ENCODE results near the gene PBRM1. TPM values are rescaled to one million over a fixed set of nuclear protein-coding genes. Genes with fewer than 3 reads are reported as not detected.

Gene PBRM1
- total RNA-seq, 2 experiments from 2014 or later: 75.7 to 91.1 TPM

DNA sequence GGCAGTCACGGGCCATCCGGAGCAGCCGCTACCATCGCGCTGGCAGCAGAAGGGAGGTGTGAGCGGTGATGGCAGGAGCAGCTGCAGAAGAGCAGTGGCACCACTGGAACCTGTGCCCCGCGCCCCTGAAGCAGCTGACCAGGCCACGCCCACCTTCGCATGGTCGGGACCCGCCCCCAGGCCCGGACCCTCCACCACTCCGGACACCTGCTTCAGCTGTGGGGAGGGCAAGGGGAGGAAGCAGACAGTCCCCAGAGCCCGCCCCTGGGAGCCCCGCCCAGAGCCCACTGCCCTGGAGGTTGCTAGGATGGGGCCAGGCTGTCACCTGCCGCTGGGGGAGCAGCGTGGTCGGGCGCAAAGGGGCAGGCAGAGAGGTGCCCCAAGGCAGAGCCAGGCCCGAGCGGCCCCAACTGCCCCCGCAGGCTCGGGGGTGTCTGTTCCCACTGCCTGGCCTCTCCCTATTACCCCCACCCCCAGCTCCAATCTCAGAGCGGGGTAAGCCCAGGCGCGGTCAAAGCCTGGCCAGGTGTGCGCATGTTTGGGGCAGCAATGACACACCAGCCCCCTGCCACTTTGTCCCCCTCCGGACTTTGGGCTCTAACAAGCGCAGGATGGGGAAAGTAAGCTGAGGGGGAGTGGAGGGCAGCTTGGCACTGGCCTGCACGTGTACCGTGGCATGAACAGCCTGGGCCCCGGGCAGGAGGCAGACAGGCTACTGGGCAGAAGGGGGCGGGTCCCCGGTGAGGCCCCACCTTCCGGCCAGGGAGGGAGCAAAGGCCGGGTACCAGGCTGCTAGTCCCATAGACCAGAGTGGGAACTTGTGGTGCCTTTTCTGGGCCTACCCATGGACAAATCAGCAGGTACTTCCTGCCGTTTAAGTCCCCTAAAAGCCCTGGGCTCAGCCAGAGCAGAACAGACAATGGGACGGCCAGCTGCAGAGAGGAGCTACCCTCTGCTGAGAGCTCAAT is 28.9 kb upstream of the PBRM1 start:
- ChIA-PET CTCF (ENCODE audit: unreplicated experiment) (no interaction called here), POLR2A (no interaction called here)
- no peak overlapping the region for H3K4me2 ChIP-seq (ENCODE audit: low read length)
- H2AFZ ChIP-seq (ENCODE audit: low read length): no peak overlapping the region
- TF ChIP-seq, protein P1, sequence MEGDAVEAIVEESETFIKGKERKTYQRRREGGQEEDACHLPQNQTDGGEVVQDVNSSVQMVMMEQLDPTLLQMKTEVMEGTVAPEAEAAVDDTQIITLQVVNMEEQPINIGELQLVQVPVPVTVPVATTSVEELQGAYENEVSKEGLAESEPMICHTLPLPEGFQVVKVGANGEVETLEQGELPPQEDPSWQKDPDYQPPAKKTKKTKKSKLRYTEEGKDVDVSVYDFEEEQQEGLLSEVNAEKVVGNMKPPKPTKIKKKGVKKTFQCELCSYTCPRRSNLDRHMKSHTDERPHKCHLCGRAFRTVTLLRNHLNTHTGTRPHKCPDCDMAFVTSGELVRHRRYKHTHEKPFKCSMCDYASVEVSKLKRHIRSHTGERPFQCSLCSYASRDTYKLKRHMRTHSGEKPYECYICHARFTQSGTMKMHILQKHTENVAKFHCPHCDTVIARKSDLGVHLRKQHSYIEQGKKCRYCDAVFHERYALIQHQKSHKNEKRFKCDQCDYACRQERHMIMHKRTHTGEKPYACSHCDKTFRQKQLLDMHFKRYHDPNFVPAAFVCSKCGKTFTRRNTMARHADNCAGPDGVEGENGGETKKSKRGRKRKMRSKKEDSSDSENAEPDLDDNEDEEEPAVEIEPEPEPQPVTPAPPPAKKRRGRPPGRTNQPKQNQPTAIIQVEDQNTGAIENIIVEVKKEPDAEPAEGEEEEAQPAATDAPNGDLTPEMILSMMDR (conservative IDR thresholded peaks at IDR 0.05; ENCODE audit: low read length): no peak
- no peak for TF ChIP-seq EZH2phosphoT487 (IDR thresholded peaks at IDR 0.05; ENCODE audit: borderline replicate concordance, low read depth, low read length)
- no peak overlapping the region for H3K4me3 ChIP-seq (ENCODE audit: low read depth, low read length, poor library complexity, severe bottlenecking)
- H3K4me1 ChIP-seq (ENCODE audit: insufficient read depth, low read length, poor library complexity, severe bottlenecking): peaks cover 9% of the 10 kb centered on the region
- no peak for DNase-seq (ENCODE audit: low spot score)
- H3K36me3 ChIP-seq (ENCODE audit: insufficient read depth, low read length): peaks cover 46% of the 10 kb centered on the region
- H3K79me2 ChIP-seq (ENCODE audit: insufficient read depth, low read depth, low read length): no peaks in the 10 kb centered on the region
- no peak overlapping the region for H3K27ac ChIP-seq (ENCODE audit: low read depth, low read length, poor library complexity, severe bottlenecking)
- H4K20me1 ChIP-seq (ENCODE audit: insufficient read depth, low read length): no peaks in the 10 kb centered on the region
- no TSS peak for BruUV-seq (replicated peaks)
- intact Hi-C loops (cut with micrococcal nuclease; ENCODE audit: unreplicated experiment): no loop called here
- no peaks in the 10 kb centered on the region for H3K9me2 ChIP-seq (ENCODE audit: insufficient read depth, low read length)
- H3K9me3 ChIP-seq (ENCODE audit: low read length): peaks cover under 1% of the 10 kb centered on the region; the same call in 1 of the 2 replicates

DNA sequence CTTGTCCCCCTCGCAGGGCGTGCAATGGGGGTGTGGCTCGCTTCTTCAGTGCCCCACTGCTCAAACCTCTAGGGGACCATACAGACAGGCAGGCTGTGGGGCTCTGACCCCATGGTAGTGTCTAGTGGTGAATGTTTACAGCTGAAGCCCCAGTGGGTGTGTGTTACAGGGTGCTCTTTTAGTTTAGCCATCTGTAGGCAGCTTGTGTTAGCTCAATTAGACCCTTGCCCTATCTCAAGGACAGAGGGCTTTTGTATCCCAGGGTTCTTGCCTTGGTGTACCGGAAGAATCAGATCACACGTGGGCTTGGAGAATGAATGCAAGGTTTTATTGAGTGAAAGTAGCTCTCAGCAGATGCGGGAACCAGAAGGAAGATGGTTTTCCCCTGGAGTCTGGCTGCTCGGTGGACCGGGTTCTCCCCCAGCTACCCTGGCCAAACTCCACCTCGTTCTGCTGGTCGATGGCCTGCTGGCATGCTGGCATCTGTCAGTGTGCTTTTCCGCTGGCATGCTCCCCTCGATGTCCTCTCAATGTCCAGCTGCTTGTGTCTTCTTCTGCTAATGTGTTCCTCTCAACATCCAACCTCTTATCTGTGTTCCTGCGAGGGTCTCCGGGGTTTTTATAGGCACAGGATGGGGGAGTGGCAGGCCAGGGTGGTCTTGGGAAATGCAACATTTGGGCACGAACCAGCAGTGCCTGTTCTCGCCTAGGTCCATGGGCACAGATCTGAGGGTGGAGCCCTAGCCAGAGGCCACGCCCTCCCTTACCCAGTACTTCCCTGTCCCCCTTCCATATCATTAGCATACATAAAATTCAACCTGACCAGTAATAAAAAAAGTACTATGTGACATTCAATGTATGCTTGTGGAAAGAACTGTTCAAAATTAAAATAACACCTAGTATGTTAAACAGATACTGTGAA is 26.8 kb upstream of the PBRM1 start:
- no peak for TF ChIP-seq EZH2phosphoT487 (IDR thresholded peaks at IDR 0.05; ENCODE audit: borderline replicate concordance, low read depth, low read length)
- TF ChIP-seq, protein P1 (conservative IDR thresholded peaks at IDR 0.05; ENCODE audit: low read length): no peak
- no peak overlapping the region for H3K4me2 ChIP-seq (ENCODE audit: low read length)
- peaks cover 52% of the 10 kb centered on the region for H3K36me3 ChIP-seq (ENCODE audit: insufficient read depth, low read length)
- DNase-seq (ENCODE audit: low spot score): no peak
- ChIA-PET CTCF (ENCODE audit: unreplicated experiment) (no interaction called here), POLR2A (interaction anchor here (1.3 kb wide), 1 partner anchor 8 kb away, joined by 3 read pairs; no protein-coding TSS in a partner anchor)
- peaks cover 24% of the 10 kb centered on the region for H3K4me1 ChIP-seq (ENCODE audit: insufficient read depth, low read length, poor library complexity, severe bottlenecking)
- no peak overlapping the region for H2AFZ ChIP-seq (ENCODE audit: low read length)
- no peaks in the 10 kb centered on the region; the same call in 1 of the 2 replicates for H3K9me3 ChIP-seq (ENCODE audit: low read length)
- BruUV-seq (replicated peaks): no TSS peak
- H3K79me2 ChIP-seq (ENCODE audit: insufficient read depth, low read depth, low read length): peaks cover 15% of the 10 kb centered on the region; the same call in 1 of the 2 replicates
- no peaks in the 10 kb centered on the region for H3K9me2 ChIP-seq (ENCODE audit: insufficient read depth, low read length)
- H3K27ac ChIP-seq (ENCODE audit: low read depth, low read length, poor library complexity, severe bottlenecking): no peak overlapping the region
- no peak overlapping the region for H3K4me3 ChIP-seq (ENCODE audit: low read depth, low read length, poor library complexity, severe bottlenecking)
- H4K20me1 ChIP-seq (ENCODE audit: insufficient read depth, low read length): peaks cover 5% of the 10 kb centered on the region; the same call in 1 of the 2 replicates
- intact Hi-C loops (cut with micrococcal nuclease; ENCODE audit: unreplicated experiment): no loop called here
